Testis (tissue), 3 donors: ENCODE measurements around the gene FNDC5. TPM values are rescaled to one million over a fixed set of nuclear protein-coding genes. Genes with fewer than 3 reads are reported as not detected.

Experiments used
- DNase-seq: peaks from one replicate; pipeline ENCODE4 v3.0.0-alpha.2; 2019
- H3K27ac ChIP-seq, 2 donors: fragments of 200-600 bp; sonication (generic); one replicate each; pipeline ENCODE4 v1.5.1; 2019
- H3K27me3 ChIP-seq: fragments of 200-600 bp; sonication (generic); one replicate; pipeline ENCODE4 v1.5.1; 2019
- H3K36me3 ChIP-seq: fragments of 200-600 bp; sonication (generic); one replicate; pipeline ENCODE4 v1.5.1; 2017; ENCODE audit warnings: low read depth; ENCODE audit errors: missing control alignments
- H3K4me1 ChIP-seq: fragments of 200-600 bp; sonication (generic); one replicate; pipeline ENCODE4 v1.5.1; 2019
- H3K4me3 ChIP-seq, 2 donors: fragments of 200-600 bp; sonication (generic); one replicate each; pipeline ENCODE4 v1.5.1; 2017 to 2019
- H3K9me3 ChIP-seq: fragments of 200-600 bp; sonication (generic); one replicate; pipeline ENCODE4 v1.5.1; 2017
- POLR2A ChIP-seq: fragments of 450-650 bp; IDR thresholded peaks from one replicate; pipeline ENCODE4 v1.6.1; 2017; ENCODE audit warnings: antibody characterized with exemption, mild to moderate bottlenecking, moderate library complexity
- WGBS, 2 donors: methylation state at CpG; one replicate each; pipeline ENCODE4 v1.1.5; 2018; 5-methylcytosine and 5-hydroxymethylcytosine counted together
- intact Hi-C: fragments of 100-400 bp; cut with DNase I; formaldehyde crosslinking; loops from one replicate; pipeline ENCODE4 v1.15.1; 2023; ENCODE audit warnings: low total_unique reads
- polyA plus RNA-seq: library from polyadenylated mRNA; stranded (reverse); fragments of 350-450 nt; fragmentation: Illumina TruSeq; extraction: RNeasy Lipid Tissue Mini Kit (QIAGEN cat#74804); gene quantifications from one replicate; pipeline ENCODE4 v1.2.3, GENCODE V29; 2014; ENCODE audit warnings: low read depth, low replicate concordance; ENCODE audit not compliant: insufficient read depth
- total RNA-seq, 2 donors: library from RNA; depleted of rRNA; stranded (reverse); fragments of >200 nt; gene quantifications; one replicate each; pipeline ENCODE4 v1.2.3, GENCODE V29; 2016
- TF ChIP-seq, protein P1 (sequence below), 3 experiments: fragments of 450-650 bp in 2 of 3; fragments of 200-600 bp in 1 of 3; sonication (generic) in 1 of 3; IDR thresholded peaks; one replicate each; pipeline ENCODE4 v1.5.1; 2016 to 2019; ENCODE audit warnings: antibody characterized with exemption in 3 of 3, mild to moderate bottlenecking in 2 of 3, moderate library complexity in 1 of 3

FNDC5 gene
- total and polyA plus RNA-seq, 3 donors from 2014 or later, result 9.4 to 16.3 (median 11.3) TPM

DNA sequence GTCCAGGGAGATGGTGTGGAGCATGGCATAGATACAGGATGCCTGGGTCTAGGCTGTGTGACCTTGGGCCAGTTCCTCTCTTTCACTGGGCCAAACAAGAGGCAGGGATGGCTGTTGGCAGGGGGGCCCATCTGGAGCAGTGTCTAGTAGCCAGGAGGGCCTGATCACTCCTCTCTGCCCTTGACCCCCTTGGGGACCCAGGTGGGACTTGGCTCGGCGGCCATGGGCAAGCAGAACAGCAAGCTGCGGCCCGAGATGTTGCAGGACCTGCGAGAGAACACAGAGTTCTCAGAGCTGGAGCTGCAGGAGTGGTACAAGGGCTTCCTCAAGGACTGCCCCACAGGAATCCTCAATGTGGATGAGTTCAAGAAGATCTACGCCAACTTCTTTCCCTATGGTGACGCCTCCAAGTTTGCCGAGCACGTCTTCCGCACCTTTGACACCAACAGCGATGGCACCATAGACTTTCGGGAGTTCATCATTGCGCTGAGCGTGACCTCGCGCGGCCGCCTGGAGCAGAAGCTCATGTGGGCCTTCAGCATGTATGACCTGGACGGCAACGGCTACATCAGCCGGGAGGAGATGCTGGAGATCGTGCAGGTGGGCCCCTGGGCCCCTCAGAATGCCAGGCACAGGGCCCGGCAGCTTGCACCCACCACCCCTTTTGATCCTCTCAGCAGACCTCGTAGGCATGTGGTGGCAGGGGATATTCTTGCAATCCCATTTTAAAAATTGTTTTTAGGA is 18.1 kb upstream of the FNDC5 start:
- no peaks in the 10 kb centered on the region for H3K27me3 ChIP-seq
- H3K36me3 ChIP-seq, result no peaks in the 10 kb centered on the region
- TF ChIP-seq POLR2A, result no peak
- TF ChIP-seq, protein P1, sequence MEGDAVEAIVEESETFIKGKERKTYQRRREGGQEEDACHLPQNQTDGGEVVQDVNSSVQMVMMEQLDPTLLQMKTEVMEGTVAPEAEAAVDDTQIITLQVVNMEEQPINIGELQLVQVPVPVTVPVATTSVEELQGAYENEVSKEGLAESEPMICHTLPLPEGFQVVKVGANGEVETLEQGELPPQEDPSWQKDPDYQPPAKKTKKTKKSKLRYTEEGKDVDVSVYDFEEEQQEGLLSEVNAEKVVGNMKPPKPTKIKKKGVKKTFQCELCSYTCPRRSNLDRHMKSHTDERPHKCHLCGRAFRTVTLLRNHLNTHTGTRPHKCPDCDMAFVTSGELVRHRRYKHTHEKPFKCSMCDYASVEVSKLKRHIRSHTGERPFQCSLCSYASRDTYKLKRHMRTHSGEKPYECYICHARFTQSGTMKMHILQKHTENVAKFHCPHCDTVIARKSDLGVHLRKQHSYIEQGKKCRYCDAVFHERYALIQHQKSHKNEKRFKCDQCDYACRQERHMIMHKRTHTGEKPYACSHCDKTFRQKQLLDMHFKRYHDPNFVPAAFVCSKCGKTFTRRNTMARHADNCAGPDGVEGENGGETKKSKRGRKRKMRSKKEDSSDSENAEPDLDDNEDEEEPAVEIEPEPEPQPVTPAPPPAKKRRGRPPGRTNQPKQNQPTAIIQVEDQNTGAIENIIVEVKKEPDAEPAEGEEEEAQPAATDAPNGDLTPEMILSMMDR (IDR thresholded peaks at IDR 0.05), result no peak
- no peak overlapping the region for H3K27ac ChIP-seq
- no peaks in the 10 kb centered on the region for H3K9me3 ChIP-seq
- WGBS, 2 donors, result 92 to 100% methylated on average over 7 to 24 of the region's 24 CpGs
- peaks cover 7% of the 10 kb centered on the region for H3K4me1 ChIP-seq
- DNase-seq, result no peak
- intact Hi-C loops, result no loop called here
- no peak overlapping the region for H3K4me3 ChIP-seq

DNA sequence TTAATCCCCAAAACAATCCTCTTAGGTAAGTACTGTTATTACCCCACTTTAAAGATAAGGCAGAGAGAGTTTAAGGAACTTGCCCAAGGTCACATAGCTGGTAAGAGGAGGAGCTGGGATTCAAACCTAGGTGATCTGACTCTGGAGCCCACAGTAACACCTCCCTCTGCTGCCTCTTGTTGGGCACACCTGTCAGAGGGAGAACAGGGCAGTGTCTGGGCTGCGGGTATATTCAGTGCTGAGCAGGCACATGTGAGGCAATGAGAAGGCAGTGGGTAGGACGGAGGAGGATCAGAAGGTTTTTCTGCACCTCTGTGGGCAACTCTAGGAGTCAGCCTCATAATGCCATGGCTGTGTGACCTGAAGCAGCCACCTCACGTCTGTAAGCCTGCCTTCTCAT is 17.4 kb upstream of the FNDC5 start:
- no peak for DNase-seq
- peaks cover under 1% of the 10 kb centered on the region for H3K4me1 ChIP-seq
- H3K27me3 ChIP-seq, result no peaks in the 10 kb centered on the region
- H3K27ac ChIP-seq, result no peak overlapping the region
- intact Hi-C loops, result no loop called here
- H3K36me3 ChIP-seq, result no peaks in the 10 kb centered on the region
- H3K4me3 ChIP-seq, result no peak overlapping the region
- WGBS, 2 donors, result 95 to 96% methylated on average over 3 of the region's 3 CpGs
- TF ChIP-seq, protein P1 (IDR thresholded peaks at IDR 0.05), result no peak
- TF ChIP-seq POLR2A, result no peak
- H3K9me3 ChIP-seq, result no peaks in the 10 kb centered on the region

DNA sequence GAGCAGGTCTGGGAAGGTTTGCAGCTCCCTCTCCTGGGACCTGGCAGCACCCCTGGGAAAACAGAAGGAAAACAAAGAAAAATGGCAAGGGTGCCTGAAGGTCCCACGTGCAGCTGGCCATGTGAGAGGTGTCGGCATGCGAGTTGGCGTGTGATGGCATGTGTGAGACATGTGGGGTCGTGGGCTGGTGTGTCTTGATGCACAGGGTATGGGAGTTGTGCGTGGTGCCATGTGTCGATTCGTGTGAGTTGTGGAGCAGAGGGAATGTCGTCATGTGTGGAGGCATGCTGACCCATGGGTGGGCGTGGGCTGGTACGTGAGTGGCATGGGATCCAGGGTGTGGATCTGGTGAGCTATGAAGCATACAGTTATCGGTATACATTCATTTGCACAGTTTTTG is 16.9 kb upstream of the FNDC5 start:
- H3K9me3 ChIP-seq, result no peaks in the 10 kb centered on the region
- WGBS, 2 donors, result 73 to 84% methylated on average over 12 of the region's 12 CpGs
- H3K27ac ChIP-seq, result no peak overlapping the region
- H3K36me3 ChIP-seq, result no peaks in the 10 kb centered on the region
- no peaks in the 10 kb centered on the region for H3K27me3 ChIP-seq
- no peak for TF ChIP-seq POLR2A
- TF ChIP-seq, protein P1 (IDR thresholded peaks at IDR 0.05), result no peak
- no peak for DNase-seq
- H3K4me3 ChIP-seq, result no peak overlapping the region
- no peaks in the 10 kb centered on the region for H3K4me1 ChIP-seq
- intact Hi-C loops, result no loop called here

DNA sequence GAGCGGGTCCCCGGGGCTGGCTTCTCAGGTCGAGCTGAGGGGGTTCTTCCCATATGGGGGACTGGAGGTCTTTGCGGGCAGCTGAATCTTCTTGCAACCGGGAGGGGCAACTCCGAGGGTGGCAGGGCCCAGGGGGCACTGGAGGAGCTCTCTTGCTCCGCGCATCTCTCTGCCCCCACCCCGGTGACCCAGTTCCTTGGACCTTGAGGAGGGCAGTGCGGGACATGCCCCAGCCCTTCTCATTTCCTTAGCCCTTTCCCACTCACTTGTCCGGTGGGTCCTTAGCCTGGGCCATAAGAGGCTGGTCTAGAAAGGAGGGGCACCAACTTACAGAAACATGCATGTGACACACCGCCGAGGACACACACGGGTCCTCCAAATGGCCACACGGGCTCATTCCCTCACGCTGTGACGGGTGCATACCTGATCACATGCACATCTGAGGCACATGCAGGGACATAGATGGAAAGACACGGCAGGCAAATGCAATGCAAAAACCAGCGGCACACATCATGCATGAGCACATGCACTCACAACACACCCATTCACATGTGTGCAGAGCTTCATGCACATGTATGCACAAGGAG is 16.2 kb upstream of the FNDC5 start:
- H3K4me1 ChIP-seq, result peaks cover 2% of the 10 kb centered on the region
- no peak overlapping the region for H3K27ac ChIP-seq
- H3K36me3 ChIP-seq, result no peaks in the 10 kb centered on the region
- H3K4me3 ChIP-seq, result peak overlapping the region in 1 of 2 donors; percentile 20
- TF ChIP-seq POLR2A, result no peak
- TF ChIP-seq, protein P1 (IDR thresholded peaks at IDR 0.05), result no peak
- H3K9me3 ChIP-seq, result no peaks in the 10 kb centered on the region
- DNase-seq, result no peak
- H3K27me3 ChIP-seq, result no peaks in the 10 kb centered on the region
- intact Hi-C loops, result no loop called here
- 34 to 43% methylated on average over 8 to 19 of the region's 19 CpGs for WGBS, 2 donors
